Endothelial cell of umbilical vein (primary cell): ENCODE measurements around the gene UST. TPM values are rescaled to one million over a fixed set of nuclear protein-coding genes. Genes with fewer than 3 reads are reported as not detected.

Experiments used
- BruUV-seq: library from RNA; stranded (reverse); fragments of 400-500 nt; replicated peaks from 2 replicates; lab custom pipeline; 2021; lab: Mats Ljungman, UMichigan
- CTCF ChIA-PET: fragments of 300-600, 350-600 bp; sonication (Branson Sonifier 250); formaldehyde crosslinking; loops from one replicate; lab custom pipeline; 2021; ENCODE audit warnings: antibody characterized with exemption, inconsistent platforms; lab: Charles Lee
- POLR2A ChIA-PET: fragments of 300-600, 350-600 bp; sonication (Branson Sonifier 250); formaldehyde crosslinking; loops from one replicate; lab custom pipeline; 2021; ENCODE audit warnings: antibody characterized with exemption, inconsistent platforms; lab: Charles Lee
- DNase-seq: peaks from one replicate; pipeline ENCODE4 v3.0.0-alpha.2; 2011; ENCODE audit warnings: low read depth, low spot score
- FAIRE-seq: peaks from 2 replicates; lab custom pipeline; 2011; peaks lifted over from hg19 to GRCh38; lab: Jason Lieb, UNC
- H2AFZ ChIP-seq: 2 replicates; pipeline ENCODE4 v1.6.0; 2012; ENCODE audit warnings: low read depth, low read length, control low read depth, inconsistent platforms
- H3K27ac ChIP-seq: 2 replicates; pipeline ENCODE4 v1.5.1; 2011; ENCODE audit warnings: low read depth, mild to moderate bottlenecking, control low read depth, low read length, moderate library complexity; ENCODE audit not compliant: insufficient read depth
- H3K27me3 ChIP-seq, 2 experiments: 2 replicates each; pipeline versions ENCODE4 v1.6.0 to v1.6.1; 2011; ENCODE audit warnings: low read length in 2 of 2, mixed read lengths in 1 of 2; ENCODE audit not compliant: control insufficient read depth in 2 of 2, insufficient read depth in 2 of 2
- H3K36me3 ChIP-seq, 2 experiments: 2 replicates in 1 of 2; 3 replicates in 1 of 2; pipeline ENCODE4 v1.5.1; 2011; ENCODE audit warnings: low read length in 2 of 2, mild to moderate bottlenecking in 1 of 2, moderate library complexity in 1 of 2; ENCODE audit not compliant: control insufficient read depth in 2 of 2, insufficient read depth in 2 of 2; ENCODE audit errors: extremely low read depth in 1 of 2
- H3K4me1 ChIP-seq: 3 replicates; pipeline ENCODE4 v1.5.1; 2011; ENCODE audit warnings: mild to moderate bottlenecking, low read length; ENCODE audit not compliant: control insufficient read depth, insufficient read depth; ENCODE audit errors: extremely low read depth
- H3K4me2 ChIP-seq: 2 replicates; pipeline ENCODE4 v1.6.1; 2011; ENCODE audit warnings: low read length, control low read depth, mixed read lengths; ENCODE audit not compliant: insufficient read depth
- H3K4me3 ChIP-seq, 3 experiments: fragments of 200-600 bp in 1 of 3; sonication (generic), shearing (Covaris generic) in 1 of 3; replicated peaks in 1 of 3; 2 replicates each; pipeline ENCODE4 v1.5.1; 2011 to 2016; ENCODE audit warnings: control low read depth in 3 of 3, low read length in 3 of 3, mild to moderate bottlenecking in 2 of 3, inconsistent platforms in 1 of 3, low read depth in 1 of 3, moderate library complexity in 1 of 3; ENCODE audit not compliant: insufficient read depth in 1 of 3
- H3K79me2 ChIP-seq: 2 replicates; pipeline ENCODE4 v1.6.0; 2012; ENCODE audit warnings: low read length, inconsistent platforms; ENCODE audit not compliant: control insufficient read depth, insufficient read depth
- H3K9ac ChIP-seq: replicated peaks from 2 replicates; pipeline ENCODE3; 2011; ENCODE audit warnings: low read length, control low read depth; ENCODE audit not compliant: insufficient read depth; ENCODE audit errors: extremely low read depth
- H3K9me1 ChIP-seq: replicated peaks from 3 replicates; pipeline ENCODE4 v1.6.0; 2011; ENCODE audit warnings: mild to moderate bottlenecking, low read length; ENCODE audit not compliant: control insufficient read depth, insufficient read depth; ENCODE audit errors: extremely low read depth
- H3K9me3 ChIP-seq: replicated peaks from 2 replicates; pipeline ENCODE4 v1.5.1; 2012; ENCODE audit warnings: low read length, inconsistent platforms; ENCODE audit not compliant: control insufficient read depth, insufficient read depth
- H4K20me1 ChIP-seq: replicated peaks from 2 replicates; pipeline ENCODE3; 2011; ENCODE audit warnings: mild to moderate bottlenecking, low read length; ENCODE audit not compliant: control insufficient read depth, insufficient read depth; ENCODE audit errors: extremely low read depth
- CTCF ChIP-seq, 2 donors: IDR thresholded peaks; 1 replicate in 1 of 2; 2 replicates in 1 of 2; pipeline ENCODE4 v1.5.1; 2011; ENCODE audit warnings: low read length in 2 of 2, mild to moderate bottlenecking in 2 of 2, moderate library complexity in 2 of 2, control low read depth in 1 of 2, inconsistent platforms in 1 of 2, low read depth in 1 of 2; ENCODE audit not compliant: insufficient read depth in 1 of 2; ENCODE audit errors: extremely low read depth in 1 of 2
- EZH2 ChIP-seq: IDR thresholded peaks from 2 replicates; pipeline ENCODE4 v1.6.1; 2012; ENCODE audit warnings: borderline replicate concordance, low read depth, mild to moderate bottlenecking, moderate library complexity, low read length, inconsistent platforms; ENCODE audit not compliant: severe bottlenecking
- FOS ChIP-seq: IDR thresholded peaks from 2 replicates; pipeline ENCODE4 v1.6.1; 2011; ENCODE audit warnings: mild to moderate bottlenecking, low read length, moderate library complexity, borderline replicate concordance; ENCODE audit not compliant: insufficient read depth
- GATA2 ChIP-seq: IDR thresholded peaks from 2 replicates; pipeline ENCODE4 v1.7.0; 2011; ENCODE audit warnings: low read depth, mild to moderate bottlenecking, moderate library complexity, mixed read lengths, low read length; ENCODE audit not compliant: insufficient read length, insufficient read depth
- JUN ChIP-seq: IDR thresholded peaks from 2 replicates; pipeline ENCODE4 v1.6.1; 2011; ENCODE audit warnings: borderline replicate concordance, low read depth; ENCODE audit not compliant: insufficient read length, insufficient read depth
- MYC ChIP-seq: IDR thresholded peaks from one replicate; pipeline ENCODE4 v1.6.1; 2011; ENCODE audit warnings: mild to moderate bottlenecking, low read depth, low read length
- POLR2A ChIP-seq: IDR thresholded peaks from 2 replicates; pipeline ENCODE4 v1.6.1; 2012; ENCODE audit warnings: low read depth, mild to moderate bottlenecking, control low read depth, low read length
- POLR2AphosphoS5 ChIP-seq: IDR thresholded peaks from 2 replicates; pipeline ENCODE4 v1.6.1; 2012; ENCODE audit warnings: low read depth, mild to moderate bottlenecking, control low read depth, low read length, moderate library complexity; ENCODE audit not compliant: insufficient read depth
- dilution Hi-C: fragments of 300-500 bp; cut with MboI; formaldehyde crosslinking; loops from one replicate; pipeline ENCODE4 v1.15.0; 2019; ENCODE audit warnings: low sequenced_read_pairs; ENCODE audit not compliant: extremely low pct_ligation_motif_present
- intact Hi-C: fragments of 100-400 bp; cut with micrococcal nuclease; formaldehyde crosslinking; loops from one replicate; pipeline ENCODE4 v1.10.0; 2022
- polyA plus RNA-seq, 4 experiments: library from polyadenylated mRNA; depleted of rRNA in 3 of 4; stranded (reverse) in 3 of 4; unstranded in 1 of 4; fragments of >200 nt; gene quantifications; 2 replicates each; pipeline versions ENCODE4 v1.2.1 to v1.2.3, GENCODE V29; 2011 to 2012; ENCODE audit warnings: missing spikeins in 1 of 4
- total RNA-seq: library from RNA; stranded (reverse); gene quantifications from 2 replicates; pipeline ENCODE4 v1.2.3, GENCODE V29; 2021
- TF ChIP-seq, protein P1 (sequence below): IDR thresholded peaks from 2 replicates; pipeline ENCODE4 v1.6.1; 2011; ENCODE audit not compliant: insufficient read depth, insufficient read length

The UST gene
- total and polyA plus RNA-seq, 2 donors (not counting 3 experiments of a cell fraction or from before 2014, with no cell fraction given): 0.26 to 0.84 TPM

GRCh38 chr6:148807784-148808183 lies 61.0 kb downstream of the UST start:
- Histone ChIP-seq H3K27ac (no peak overlapping the region), H3K9me1 (no peaks in the 10 kb centered on the region), H3K27me3 (no peaks in the 10 kb centered on the region), H4K20me1 (no peaks in the 10 kb centered on the region), H3K9me3 (no peaks in the 10 kb centered on the region), H3K4me2 (no peak overlapping the region), H3K9ac (no peak overlapping the region), H3K79me2 (no peaks in the 10 kb centered on the region), H3K4me1 (peaks cover 3% of the 10 kb centered on the region), H2AFZ (no peak overlapping the region), H3K4me3 (no peak overlapping the region), H3K36me3 (no peaks in the 10 kb centered on the region)
- BruUV-seq: no TSS peak
- TF ChIP-seq MYC (no peak), CTCF (IDR thresholded peaks at IDR 0.05; ENCODE audit: extremely low read depth in 1 of 2, insufficient read depth in 1 of 2, low read depth in 1 of 2, low read length in 2 of 2) (no peak), POLR2A (no peak), EZH2 (no peak), POLR2AphosphoS5 (no peak), FOS (no peak), GATA2 (no peak), JUN (no peak)
- TF ChIP-seq, protein P1, sequence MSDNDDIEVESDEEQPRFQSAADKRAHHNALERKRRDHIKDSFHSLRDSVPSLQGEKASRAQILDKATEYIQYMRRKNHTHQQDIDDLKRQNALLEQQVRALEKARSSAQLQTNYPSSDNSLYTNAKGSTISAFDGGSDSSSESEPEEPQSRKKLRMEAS: no peak
- FAIRE-seq (no peak), DNase-seq (no peak)
- ChIA-PET POLR2A (no interaction called here), CTCF (no interaction called here)
- intact Hi-C loops: no loop called here
- dilution Hi-C loops: no loop called here
